Stimulated activated CD8-positive, alpha-beta memory T cell treated with anti-CD3 and anti-CD28 coated beads, Interleukin-7, amount 100 ng/mL, for 4 hours (primary cell): ENCODE measurements around the gene TSTD2.
"Not testable (repeated sequence)": the region's sequence is repeated elsewhere in the genome, so short reads cannot be mapped to it uniquely, and the experiment has no call there.

Experiments
- DNase-seq, 2 donors: peaks; one replicate each; pipeline ENCODE4 v3.0.0-alpha.2; 2020; ENCODE audit warnings: low read depth in 2 of 2

The TSTD2 gene

DNA sequence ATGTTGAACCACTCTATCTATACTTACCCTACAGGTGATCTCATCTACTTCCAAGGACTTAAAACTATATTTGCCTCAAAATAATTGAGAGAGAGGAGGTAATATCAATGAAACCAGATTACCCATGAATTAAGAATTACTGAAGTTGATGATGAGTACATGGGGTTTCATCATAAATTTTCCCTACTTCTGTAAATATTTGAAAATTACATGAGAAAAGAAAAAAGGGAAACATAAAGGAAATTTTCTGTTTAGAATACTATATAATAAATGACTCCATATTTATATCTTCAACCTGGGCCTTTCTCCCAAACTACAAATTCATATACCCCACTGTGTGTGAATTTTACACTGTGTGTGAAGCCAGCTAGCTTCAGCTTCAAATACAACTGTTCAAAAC is 2.6 kb downstream of the TSTD2 start:
- DNase-seq: no peak

DNA sequence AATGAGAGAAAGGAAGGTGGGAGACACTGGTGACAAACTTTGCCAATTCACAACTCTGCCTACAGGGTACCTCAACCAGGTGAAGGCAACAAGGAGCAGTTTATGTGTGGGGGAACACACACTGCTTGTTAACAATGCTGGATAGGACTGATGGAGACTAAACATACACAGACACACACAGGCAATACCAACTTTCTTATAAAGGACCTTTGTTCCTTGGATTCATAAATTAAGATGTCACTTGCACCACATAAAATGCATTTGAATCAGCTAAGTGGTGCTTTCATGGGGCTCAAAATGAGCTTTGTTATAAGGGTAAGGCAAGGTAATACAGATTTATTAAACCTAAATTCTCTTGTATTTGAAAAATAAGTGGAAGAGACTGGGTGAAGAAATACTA is 4.0 kb downstream of the TSTD2 start:
- DNase-seq: no peak

DNA sequence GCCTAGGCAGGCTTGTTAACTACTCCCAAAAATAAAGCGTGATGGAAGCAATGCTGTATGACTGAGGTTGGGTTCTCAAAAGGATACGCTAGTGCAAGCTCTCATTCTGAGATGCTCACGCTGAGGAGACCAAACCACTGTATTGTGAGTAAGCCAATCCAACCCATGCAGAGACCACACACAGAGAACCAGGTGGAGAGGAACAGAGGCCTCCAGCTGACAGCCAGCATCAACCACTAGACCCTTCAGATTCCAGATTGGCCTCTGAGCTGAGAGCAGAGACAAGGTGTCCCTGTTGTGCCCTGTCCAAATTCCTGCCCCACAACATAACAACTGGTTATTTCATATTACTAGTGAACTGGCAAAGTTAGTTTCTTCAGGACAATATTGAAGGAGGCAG is 4.5 kb downstream of the TSTD2 start:
- no peak for DNase-seq

DNA sequence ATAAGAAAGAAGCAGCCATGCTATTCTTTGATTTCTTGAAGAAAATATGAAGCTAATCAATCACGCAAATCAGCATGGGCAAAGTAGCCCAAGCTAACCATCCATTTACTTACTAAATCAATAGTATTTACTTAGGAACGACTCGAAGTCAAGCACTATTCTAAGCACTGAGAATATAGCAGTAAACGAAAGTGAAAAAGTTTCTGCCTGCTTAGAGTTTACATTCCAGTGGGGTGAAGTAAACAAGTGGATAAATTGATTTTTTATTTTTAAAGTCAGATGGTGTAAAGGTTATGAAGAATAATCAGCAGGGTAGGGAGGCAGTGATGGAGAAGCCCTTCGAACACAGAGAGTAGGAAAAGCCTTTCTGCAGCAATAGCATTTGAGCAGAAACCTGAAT is 5.5 kb downstream of the TSTD2 start:
- no peak for DNase-seq

DNA sequence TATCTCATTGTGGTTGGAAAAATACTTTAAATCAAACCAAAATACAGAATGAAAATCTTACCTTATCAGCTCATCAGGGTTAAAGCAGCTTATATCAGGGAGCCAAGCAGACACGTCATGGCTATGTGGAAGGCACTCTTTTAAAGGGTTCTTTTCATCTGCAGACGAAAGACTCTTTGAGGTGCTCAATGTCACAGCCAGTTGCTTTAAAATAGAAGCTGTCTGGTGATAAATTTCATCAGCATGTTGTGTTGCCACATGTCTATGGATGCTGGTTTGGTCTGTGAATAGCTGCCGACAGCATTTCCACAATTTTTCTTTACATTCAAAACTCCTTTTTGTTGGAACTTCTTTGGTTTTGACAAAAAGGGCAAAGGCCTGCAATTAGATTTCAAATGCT is 7.5 kb downstream of the TSTD2 start:
- no peak for DNase-seq

DNA sequence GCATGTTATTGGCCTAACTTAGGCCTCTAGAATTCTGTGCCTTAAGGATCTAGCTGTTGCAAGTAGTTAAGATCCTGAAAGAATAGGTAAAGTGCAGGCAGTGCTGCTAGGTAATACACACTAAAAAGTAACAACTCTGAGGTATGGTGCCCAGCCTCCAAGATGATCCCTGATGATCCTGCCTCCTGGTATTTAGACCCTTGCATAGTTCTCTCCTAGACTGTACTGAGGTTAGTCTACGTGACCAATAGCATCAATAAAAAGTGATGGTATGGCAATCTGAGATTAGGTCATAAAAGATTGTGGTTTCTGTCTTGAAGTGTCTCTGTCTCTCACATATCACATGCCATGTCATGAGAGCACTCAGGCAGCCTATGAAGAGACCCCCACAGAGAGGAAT is 9.2 kb downstream of the TSTD2 start:
- no peak for DNase-seq

DNA sequence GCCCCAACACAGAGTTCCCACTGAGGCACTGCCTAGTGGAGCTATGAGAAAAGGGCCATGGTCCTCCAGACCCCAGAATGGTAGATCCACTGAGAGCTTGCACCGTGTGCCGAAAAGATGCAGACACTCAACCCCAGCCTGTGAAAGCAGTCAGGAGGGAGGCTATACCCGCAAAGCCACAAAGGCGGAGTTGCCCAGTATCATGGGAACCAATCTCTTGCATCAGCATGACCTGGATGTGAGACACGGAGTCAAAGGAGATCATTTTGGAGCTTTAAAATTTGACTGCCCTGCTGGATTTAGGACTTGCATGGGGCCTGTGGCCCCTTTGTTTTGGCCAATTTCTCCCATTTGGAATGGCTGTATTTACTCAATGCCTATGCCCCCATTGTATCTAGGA is 10.7 kb downstream of the TSTD2 start:
- not testable (repeated sequence) for DNase-seq

DNA sequence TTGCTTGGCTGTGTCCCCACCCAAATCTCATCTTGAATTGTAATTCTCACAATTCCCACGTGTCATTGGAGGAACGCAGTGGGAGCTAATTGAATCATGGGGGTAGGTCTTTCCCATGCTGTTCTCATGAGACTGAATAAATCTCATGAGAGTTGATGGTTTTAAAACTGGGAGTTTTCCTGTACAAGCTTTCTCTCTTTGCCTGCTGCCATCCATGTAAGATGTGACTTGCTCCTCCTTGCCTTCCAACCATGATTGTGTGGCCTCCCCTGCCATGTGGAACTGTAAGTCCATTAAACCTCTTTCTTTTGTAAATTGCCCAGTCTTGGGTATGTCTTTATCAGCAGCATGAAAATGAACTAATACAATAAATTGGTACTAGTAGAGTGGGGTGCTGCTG is 13.1 kb downstream of the TSTD2 start:
- DNase-seq: not testable (repeated sequence)

DNA sequence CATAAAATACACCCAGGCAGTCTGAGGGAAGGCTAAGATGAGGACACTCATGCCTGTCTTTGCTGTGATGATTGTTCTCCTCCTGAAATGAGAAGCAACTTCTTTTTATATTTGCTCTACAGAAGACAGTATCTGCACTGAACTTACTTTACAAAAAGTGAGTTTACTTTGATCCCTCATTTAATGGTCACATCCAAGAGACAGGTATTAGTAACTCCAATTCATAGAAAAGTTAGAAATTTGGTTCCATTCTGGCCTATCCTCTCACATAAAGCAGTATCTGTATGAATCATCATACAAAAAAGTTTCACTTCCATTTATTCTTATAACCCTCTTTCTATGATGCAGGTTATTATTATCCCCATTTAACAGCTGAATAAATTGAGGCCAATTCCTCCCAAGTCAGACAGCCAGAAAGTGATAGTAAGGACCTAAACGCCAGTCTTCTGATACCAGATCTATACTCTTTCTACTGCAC is 15.2 kb downstream of the TSTD2 start:
- DNase-seq: no peak

DNA sequence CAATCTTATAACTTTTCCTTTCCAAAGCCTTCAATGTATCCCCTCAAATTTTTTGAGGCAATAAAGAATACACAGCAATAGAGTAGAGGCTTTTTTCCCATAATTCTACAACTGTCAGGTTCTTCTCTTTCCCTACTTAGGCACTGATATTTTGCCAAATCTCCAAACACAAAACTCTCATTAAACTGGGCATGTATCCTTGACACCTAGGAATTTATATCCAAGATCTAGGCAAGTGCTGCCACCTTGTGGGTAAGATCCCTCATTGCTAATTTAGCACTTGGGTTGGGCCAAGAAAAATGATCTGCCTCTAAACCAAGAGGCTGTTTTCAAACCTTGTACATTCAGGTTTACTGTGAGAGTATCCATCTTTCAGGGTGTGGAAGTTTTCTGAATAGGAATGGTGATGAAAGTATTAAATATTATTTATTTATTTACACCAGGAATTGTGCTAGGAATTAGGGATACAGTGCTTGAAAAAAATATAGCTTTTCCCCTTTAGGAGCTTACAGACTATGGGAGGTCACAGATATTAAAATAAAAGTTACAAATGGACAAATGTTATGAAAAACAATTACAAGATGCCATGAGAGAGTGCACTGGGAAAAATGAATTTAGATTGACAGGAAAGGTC is 17.6 kb downstream of the TSTD2 start:
- DNase-seq: peak in 1 of 2 donors; percentile 46

DNA sequence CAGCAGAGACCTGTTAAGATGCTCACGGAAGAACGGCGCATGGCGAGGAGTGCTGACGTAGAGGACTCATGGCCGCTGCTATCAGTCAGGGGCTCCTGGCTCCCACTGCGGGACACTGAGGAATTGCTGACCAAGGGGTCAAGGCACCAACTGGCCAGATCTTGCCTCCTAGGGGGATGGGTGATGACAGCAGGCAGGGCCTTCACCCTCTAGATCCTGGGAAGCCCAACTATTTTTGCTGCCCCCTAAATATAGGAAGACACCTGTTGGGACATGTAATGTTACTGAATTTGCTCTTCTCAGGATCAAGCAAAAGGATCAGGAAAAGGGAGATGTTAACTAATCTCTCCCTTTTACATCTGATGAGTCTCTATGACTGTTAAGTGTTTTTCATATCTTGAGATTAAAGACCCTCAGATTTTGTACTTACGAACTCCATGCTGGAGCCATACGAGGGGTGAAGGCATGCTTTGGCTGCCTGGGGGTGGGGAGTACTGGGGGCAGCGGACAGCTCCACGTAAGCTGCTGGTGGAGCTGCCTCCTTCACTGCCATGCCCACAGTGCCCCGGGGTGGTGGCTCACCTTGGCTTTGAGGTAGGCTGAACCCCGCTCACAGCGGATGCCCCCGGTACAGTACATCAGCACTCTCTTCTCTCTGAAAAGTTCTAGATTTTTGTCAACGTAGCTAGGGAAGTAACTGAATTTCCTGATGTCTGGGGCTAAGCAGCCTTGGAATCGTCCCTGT is 28.1 kb downstream of the TSTD2 start:
- no peak for DNase-seq

DNA sequence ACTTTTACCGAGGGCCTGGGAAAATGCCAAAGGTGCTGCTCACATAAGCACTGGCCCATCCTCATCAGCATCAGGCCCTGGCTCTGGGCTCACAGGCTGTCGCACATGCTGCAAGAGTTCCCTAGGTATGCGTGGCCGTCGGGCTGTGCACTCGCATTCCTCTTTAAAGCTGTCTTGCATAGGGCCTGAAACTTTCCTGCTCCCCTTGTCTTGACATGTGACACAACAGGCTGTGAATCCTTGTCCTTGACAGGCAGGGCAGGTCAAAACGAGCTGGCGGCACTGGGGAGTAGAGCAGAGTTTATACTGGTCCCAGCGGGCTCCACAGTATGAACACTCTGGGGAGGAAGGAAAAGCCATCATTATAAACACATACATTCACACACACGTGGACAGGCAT is 30.7 kb downstream of the TSTD2 start:
- DNase-seq: no peak

DNA sequence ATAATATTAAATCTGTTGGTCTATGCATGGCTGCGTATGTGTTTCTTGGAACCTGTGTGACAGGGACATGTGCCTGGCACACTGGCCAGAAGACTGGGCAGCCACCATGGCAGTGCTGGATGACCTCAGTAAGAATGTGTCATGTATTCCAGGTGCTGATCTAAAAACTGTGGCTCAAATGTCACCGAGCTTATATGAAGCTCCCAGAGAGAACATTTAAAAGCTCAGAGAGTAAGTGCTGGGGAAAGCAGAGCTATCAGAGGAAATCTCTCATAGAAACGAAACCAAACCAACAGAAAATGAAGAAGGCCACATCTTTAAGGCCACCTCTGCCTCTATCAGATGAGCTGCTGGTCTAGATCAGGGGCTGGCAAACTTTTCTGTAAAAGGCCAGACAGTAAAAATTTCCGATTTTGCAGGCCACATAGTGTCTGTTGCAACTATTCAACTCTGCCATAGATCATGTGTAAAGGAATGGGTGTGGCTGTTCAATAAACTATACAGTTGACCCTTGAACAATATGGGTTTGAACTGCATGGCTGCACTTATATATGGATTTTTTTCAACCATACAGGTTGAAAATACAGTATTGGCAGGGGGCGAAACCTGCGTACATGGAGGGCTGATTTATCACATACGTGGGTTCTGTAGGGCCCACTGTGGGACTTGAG is 31.8 kb downstream of the TSTD2 start:
- DNase-seq: no peak

DNA sequence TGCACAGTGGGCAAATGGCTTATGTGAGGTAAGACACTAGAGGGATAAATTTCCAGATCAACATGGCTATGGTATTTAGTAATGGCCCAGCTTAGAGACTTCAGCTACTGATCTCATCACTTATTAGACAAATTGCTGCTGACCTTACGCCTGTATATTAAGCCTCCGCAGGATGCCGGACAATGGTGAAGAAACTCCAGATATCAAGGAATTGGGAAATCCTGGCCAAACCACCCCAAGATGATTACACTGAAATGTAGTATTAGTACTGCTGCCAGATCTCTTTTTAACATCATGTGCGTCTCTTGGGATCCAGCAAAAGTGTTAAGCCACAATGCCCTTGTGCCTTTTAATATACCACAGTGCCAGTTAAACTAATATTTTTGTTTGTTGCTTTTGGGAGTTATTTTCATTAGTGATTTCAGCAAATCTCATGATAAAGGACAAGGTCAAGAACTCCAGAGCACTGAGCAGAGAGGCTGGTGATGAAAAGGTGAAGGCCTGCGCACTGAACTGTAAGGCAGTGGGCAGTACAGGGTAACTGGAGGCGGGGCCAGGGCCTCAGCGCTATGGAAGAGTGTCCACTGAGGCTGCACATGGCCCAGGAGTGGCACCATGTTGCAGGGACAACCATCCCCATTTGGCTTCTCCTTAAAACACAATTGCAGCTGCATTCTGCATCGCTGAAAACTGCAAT is 32.5 kb downstream of the TSTD2 start:
- DNase-seq: no peak

DNA sequence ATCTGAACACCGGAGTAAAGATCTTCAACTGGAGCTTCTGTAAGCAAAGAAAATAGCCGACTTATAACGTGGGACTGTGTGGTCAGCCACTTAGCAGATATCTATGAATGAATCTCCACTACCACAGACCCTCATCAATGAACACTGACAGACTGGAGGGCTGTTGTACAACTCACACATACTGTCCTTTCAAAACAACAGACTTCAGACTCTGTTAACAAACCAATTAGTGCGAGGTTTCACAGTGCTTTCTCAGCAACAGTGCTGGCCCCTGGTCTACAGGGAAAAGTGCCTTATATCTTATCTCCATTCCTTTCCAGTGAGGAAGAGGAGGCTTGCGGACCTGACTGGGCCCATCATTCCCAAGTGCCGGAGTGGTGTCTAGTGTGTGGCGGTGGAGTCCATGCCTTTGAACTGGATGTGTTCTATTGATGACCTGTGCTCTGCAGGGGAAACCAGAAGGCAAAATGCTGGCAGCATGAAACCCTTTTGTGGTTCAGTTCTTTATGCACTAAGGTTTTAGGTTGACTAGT is 33.8 kb downstream of the TSTD2 start:
- DNase-seq: no peak

DNA sequence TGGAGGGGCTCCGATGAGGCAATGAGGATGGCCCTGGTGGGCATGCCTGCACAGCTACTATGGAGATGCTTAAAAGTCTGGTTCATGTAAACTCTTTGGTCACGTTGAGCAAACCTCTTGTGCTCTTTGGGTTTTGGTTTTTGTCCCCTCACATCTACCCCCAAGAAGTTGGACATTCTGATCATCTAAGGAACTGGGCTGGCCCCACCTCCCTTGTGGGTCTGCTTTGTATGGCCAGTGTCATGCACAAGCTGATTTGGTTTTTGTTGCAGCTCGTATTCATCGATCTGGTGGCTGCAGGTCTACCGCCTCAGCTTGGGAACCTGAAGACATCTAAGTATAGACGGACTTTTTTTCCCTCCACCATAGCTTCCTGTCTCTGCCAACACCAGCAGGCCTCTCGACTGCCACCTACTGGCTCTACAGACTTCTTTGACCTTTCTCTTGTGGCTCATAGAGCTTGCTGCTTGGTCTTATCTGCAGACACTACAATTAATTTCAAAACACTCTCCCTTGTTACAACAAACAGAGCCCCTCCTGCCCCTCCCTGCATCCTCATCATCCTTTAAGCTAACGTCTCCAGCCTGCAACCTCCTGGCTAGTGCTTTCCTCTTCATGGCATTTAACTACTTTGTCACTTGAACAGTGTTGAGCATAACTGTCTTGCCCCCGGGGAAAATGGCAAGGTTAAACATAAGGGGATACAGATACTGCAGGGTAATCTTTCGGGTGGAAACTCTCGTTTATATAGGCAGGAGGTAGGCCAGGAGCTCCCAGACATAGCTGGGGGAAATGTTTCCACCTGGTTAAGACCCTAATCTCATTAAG is 34.5 kb downstream of the TSTD2 start:
- DNase-seq: peak; percentile 37 to 47

DNA sequence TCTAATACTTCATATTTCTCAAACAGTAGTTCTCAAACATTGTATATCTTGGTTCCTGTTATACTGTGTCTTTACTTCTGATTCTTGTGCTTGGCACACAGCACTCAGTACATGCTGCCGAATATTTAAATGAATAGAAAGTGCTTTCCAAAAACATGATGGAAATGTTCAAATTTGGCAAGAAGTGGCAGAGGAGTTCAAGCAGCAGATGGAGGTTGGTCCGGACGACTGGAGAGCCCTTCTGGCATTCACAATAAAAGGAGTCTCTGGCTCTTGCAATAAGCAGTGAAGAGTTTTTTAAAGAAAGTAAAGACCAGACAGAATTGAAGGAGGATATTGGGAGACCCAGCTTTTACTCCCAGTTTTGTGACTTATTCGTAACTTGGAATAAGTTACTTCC is 36.3 kb downstream of the TSTD2 start:
- DNase-seq: no peak

DNA sequence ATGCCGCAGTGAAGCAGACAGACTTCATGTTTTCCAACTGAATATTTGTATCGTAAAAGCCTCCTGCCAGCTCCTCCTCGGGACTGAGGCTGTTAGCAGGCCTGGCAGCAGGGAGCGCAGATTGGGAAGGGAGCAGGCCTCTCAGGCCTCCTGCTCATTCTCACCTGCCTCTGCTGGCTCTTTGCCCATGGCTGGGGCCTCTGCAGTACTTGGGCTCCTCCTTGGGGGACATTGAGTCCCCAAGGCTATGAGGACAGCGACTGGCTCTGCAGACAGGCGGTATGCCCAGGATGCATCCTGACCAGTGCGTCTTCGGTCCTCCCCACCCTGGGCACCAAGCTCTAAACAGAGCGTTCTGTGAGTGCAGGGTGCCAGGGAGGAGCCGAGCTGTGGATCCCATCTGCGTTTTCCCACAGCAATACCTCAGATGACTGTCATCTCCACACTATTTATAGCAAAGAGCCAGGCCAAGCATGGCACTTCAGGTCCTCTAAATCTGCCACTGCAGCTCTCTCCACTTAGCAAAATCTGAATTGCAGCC is 38.7 kb downstream of the TSTD2 start:
- DNase-seq: no peak

DNA sequence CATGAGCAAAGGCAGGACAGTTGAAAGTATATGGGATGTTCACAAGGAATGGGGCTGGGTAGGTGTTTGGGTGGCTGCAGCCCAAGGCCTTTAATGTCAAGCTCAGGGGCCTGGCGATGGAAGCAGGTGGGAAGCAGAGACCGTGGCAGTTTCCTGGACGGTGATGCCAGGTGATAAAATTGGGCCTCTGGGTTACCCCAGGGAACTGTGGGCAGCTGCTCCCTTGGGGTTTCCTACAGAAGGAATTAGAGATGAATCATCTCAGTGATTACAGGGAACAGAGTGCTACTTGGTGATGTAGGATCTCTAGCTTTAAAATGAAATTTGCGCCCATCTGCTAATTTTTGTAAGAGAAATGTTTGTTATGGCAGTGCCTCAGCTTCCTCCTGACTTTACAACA is 39.2 kb downstream of the TSTD2 start:
- no peak for DNase-seq

DNA sequence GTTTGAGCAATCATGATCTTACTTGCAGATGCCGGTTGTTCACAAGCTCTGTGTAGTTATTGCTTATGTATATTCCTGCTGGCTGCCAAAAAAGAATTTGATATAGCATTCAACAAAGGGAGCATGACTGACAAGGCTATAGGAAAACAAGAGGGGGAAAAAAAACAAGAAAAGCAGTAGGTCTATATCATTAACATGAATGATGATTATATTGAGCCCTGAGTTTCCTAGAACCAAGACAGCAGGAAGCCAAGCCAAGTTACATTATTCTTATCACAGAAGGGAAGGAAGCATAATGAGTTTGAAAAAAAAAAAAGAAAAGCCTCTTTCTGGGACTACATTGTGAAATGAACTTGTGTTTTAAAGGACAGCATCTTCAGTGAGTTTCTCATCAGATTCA is 41.0 kb downstream of the TSTD2 start:
- DNase-seq: no peak

DNA sequence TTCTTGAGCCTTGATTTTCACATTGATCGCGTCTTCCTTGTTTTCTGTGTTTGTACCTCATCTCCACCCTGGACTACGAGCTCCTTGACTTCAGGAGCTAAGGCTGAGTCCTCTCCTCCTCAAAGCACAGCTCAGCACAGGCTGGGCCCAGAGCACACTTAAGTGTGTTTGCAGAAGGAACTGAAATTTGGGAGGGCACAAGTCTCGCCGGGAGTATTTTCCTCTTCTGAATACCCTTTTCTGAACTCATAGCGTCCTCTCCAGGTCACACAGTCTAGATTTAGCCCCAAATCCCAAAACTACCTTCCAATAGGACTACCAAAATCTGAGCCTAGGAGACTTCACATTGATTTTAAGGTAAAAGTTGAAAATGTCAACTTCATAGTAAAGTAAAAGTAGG is 41.6 kb downstream of the TSTD2 start:
- DNase-seq: no peak
